CD4-positive, alpha-beta T cell treated with Interferon alpha-2 for 1 hour (primary cell): ENCODE measurements around the gene PPCDC.
A peak's percentile ranks its signal among the peaks of the same experiment; 100 is the strongest.

Source experiments
- DNase-seq, 2 donors: peaks; one replicate each; pipeline ENCODE4 v3.0.0-alpha.2; 2020 to 2022

The PPCDC gene, protein sequence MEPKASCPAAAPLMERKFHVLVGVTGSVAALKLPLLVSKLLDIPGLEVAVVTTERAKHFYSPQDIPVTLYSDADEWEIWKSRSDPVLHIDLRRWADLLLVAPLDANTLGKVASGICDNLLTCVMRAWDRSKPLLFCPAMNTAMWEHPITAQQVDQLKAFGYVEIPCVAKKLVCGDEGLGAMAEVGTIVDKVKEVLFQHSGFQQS

DNA sequence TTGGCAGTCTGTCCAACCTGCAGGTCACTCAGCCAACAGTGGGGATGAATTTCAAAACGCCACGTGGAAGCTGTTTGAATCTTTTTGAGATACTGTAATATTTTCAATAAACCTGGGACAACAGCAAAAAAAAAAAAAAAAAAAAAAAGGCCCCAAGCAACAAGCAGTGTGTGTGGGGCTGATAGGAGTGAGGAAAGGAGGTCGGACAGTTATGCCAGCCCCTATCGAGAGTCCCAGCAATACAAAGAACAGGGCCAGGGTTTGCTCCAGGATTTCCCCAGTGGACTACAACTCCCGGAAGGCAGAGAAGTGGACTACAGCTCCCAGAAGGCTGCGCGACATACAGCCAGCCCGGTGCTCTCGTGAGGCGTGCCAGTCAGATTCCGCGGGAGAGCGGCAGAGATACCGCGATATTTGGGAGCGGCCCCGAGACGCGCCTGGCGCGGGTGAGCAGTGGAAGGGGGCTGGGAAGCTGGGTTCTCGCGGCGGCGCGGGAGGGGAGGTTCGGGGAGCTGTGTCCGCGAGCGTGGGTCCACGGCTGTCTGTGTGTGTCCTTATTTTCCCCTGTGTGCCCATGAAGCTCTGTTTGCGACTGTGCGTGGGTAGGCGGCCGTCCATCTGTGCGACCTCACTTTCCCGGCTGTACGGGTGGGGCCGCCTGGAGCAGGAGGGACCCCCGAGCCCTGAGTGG is at the start of gene PPCDC:
Gene PPCDC (plus strand): TSS at position 410 of the 691 bp plus-strand sequence. CDS start 4,729 bp downstream, outside the sequence.
- DNase-seq: peak; percentile 93 to 95

- DNase-seq: no peak
Observed at GRCh38 chr15:74976159-74976558, 47.2 kb upstream of the PPCDC start.

- no peak for DNase-seq
Observed at GRCh38 chr15:74977599-74977998, 45.8 kb upstream of the PPCDC start.

DNA sequence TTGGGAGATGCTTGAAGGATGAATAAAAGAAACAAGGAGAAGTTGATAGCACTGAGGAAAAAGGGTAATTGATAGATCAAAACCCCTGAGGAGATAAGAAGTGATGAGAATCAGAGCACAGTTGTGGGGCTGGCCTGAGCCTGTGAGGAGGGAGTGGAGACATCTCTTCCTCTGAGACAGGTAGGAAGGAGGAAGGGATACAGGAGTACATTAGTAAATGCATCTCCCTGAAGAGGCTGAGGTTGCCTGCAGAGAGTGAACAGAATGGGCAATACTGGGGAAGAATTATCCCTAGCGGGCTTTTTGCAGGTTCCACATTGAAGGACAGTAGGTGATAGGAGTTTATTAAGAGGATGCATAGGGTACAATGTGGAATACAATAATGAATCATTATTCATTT is 45.3 kb upstream of the PPCDC start:
- no peak for DNase-seq

GRCh38 chr15:74978503-74978902 is 44.9 kb upstream of the PPCDC start:
- no peak for DNase-seq

DNA sequence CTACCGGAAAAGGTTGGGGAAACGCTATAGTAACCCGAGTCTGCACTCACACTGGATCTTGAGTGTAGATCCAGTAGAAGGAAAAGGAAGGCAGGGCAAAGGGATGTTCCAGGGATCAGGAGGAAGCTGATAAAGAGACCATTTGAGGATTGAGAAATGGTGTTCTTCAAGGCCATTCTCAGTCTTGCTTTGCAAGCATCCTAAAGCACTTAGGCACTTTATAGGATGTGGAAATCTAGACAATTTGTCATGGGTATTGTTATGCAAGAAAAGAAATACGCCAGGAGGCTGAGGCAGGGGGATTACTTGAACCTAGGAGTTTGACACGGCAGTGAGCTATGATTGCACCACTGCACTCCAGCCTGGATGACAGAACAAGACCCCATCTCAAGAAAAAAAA is 41.2 kb upstream of the PPCDC start:
- no peak for DNase-seq

DNA sequence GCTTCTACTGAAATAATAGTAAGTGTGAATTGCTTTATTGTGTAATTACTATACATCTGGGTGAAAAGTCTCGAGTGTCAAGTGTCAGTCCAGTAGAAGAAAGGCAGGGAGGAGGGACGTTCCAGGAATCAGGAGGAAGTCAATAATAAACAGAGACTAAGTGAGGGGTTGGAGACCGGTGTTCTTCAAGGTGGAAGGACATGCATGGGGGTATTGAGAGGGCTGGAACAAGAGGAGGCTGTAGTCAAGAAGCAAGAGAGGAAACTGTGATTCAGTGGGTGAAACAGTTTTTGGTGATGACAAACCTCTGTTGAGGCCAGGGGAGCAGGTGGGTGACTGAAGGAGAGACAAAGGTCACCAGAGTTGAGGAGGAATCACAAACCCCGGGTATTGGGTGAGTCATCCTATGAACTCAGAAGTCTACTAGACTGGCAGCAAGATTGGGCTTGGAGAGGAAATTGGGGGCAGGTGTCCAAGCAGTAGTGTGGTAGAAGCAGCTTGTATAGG is 39.6 kb upstream of the PPCDC start:
- DNase-seq: no peak

DNA sequence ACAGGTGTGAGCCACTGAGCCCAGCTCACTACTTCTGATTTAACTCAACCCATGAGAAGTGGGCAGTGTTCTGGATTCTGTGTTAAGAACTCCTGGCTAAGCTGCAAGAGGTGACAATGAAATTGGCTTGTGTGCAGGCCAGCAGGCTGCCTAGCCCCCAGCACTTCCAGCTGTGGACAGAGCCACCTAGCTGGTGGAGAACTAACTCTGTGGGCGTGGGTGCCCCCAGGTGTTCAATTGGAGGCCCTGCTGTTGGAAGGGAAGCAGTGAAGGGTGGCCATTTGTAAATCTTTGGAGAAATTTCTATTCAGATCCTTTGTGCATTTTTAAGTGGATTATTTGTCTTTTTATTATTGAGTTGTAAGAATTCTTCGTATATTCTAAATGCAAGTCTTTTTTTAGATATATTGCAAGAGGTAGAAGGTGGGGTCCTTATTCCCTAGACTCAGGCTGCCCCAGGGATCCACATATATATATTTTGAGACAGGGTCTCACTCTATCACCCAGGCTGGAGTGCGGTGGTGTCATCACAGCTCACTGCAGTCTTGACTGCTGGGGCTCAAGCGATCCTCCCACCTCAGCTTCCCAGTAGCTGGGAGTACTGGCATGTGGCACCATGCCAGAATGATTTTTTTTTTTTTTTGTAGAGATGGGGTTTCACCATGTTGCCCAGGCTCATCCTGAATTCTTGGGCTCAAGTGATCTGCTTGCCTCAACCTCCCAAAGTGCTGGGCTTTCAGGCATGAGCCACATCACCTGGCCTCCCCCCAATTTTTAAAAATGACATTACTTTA is 35.2 kb upstream of the PPCDC start:
- DNase-seq: peak in 1 of 2 donors; percentile 33

GRCh38 chr15:74989527-74989926 is 33.9 kb upstream of the PPCDC start:
- DNase-seq: no peak

DNA sequence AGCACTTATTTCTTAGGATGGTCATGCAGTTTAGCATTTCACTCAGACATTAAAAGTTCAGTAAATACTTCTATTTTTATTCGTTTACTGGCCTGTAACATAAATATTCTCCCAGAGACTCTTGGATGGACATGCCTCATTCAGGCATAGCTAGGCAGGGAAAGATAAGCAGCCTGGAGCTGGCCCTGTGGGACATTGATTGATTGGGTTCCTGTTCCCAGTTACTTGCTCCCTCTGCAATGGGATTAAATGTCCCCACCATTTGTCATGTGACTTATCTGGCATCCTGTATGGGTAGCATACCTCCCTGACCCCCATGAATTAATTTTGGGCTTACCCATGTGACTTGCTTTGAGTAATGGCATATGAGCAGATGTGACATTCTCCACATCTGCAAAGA is 30.8 kb upstream of the PPCDC start:
- no peak for DNase-seq

GRCh38 chr15:74994236-74994635 is 29.2 kb upstream of the PPCDC start:
- no peak for DNase-seq

GRCh38 chr15:74994685-74995084 is 28.7 kb upstream of the PPCDC start:
- no peak for DNase-seq

DNA sequence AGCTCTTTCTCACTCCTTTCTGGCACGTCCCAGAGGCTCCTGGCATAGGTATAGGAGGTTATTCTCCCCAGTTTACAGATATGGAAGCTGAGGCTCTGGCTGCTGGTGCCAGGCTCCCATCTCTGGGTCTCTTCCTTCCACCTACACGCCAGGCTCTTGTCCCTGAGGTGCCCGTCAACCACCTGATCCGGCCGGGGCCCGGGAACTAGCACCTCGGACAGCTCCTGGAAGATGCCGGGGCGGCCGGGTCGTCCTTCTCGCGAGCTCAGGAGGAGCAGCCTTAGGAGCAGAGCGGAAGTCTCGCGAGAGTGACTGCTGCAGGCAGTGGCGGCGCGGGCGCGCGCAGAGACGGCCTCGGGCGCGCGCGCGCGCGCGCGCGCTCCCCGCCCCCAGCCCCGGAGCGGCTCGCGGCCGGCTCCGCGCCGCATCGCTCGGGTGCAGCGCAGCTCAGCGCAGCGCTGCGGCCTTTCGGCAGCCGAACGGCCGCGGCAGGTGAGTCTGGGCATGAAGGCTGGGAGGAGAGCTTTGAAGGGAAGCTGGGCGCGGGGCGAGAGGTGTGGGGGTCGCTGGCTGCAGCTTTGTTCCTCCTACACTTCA is 28.1 kb upstream of the PPCDC start, which contains the start of gene SCAMP5:
Gene SCAMP5 (plus strand): TSS at position 382 of the 597 bp plus-strand sequence. CDS start 16,277 bp downstream, outside the sequence.
- DNase-seq: peak; percentile 90 to 94

- no peak for DNase-seq
Observed at GRCh38 chr15:74995779-74996765, 27.3 kb upstream of the PPCDC start.

DNA sequence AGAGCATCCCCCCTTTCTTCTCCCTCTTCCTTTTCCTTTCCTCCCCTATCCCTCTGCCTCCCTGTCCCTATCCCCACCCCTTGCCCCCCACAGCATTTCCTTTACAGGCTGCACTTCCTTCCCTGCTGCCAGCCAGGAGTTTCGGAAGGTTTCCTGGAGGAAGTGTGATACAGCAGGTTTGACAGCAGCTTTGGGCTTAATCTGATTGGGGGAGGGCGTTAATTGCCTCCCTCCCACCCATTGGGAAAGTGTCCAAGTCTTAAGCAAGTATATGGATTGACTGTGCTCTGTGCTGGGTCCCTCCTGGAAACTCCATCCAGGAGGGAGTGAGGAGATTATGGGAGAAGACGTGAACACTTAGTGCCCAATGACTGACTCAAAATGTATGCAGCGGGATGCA is 26.2 kb upstream of the PPCDC start:
- no peak for DNase-seq

DNA sequence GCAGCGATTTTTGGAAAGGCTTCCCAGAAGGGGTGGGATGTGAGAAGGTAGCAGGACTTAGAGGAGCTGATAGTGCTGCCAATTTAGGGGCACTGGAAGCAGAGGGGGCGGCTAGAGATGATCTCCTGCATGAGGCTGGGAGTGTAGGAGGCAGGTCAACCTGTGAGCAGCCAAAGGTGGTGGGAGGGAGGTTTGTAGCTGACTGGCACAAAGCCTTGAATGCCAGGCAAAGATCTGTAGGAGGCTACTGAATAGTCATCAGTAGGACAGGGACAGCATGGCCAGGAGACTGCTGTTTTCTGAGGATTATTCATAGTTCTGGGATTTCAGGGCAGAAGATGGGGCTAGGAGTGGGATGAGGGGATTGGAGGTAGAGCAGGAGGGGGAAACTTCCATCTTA is 25.8 kb upstream of the PPCDC start:
- no peak for DNase-seq

DNA sequence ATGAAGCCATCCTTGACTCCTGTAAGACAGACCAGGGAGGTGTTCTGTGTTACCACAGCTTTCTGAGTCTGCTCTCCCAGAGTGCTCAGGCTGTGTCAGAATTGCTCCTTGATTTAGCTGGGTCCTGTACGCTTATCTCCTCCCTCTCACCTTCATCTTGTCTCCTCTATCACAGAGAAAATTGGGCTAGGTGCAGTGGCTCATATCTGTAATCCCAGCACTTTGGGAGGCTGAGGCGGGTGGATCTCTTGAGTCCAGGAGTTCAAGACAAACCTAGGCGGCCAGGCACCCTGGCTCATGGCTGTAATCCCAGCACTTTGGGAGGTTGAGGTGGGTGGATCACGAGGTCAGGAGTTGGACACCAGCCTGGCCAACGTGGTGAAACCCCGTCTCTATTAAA is 22.1 kb upstream of the PPCDC start:
- no peak for DNase-seq

- DNase-seq: no peak
Observed at GRCh38 chr15:75002398-75002797, 21.0 kb upstream of the PPCDC start.

- no peak for DNase-seq
Observed at GRCh38 chr15:75007216-75007615, 16.2 kb upstream of the PPCDC start.

DNA sequence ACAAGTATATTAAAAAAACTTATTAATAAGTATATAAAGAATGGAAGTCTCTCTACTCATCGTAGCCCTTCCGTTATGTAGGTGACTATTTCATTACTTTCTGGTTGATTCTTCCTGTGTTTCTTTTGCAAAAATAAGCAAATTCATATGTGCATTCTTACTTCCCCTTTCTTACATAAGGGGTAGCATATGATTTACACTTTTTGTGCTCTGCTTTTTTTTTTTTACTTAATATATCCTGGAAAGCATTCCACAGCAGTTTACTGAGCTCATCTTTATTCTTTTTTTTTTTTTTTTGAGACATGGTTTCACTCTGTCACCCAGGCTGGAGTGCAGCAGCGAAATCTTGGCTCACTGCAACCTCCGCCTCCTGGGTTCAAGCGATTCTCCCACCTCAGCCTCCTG is 15.2 kb upstream of the PPCDC start:
- DNase-seq: no peak

DNA sequence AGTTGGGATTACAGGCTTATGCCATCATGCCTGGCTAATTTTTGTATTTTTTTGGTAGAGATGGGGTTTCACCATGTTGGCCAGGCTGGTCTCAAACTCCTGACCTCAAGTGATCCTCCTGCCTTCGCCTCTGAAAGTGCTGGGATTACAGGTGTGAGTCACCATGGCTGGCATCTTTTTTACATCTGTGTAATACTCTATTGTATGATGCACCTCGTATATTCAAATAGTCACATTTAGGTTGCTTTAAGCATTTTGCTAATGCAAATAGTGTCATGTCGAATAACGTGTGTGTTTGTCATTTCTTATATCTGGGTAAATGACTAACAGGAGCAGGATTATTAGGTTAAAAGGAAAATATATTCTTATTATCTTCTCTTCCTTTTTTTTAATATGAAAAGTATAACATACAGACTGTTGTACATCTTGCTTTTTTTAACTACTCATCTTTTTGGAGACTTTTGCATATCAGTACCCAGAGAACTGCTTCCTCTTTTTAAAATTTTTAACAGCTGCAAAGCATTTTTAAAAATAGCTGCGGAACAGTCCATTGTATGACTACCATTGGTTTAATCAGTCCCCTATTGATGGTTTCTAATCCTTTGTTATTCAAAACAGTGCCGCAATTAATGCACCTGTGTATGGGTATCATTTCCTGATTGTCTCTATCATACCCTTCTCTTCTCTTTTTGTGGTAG is 14.6 kb upstream of the PPCDC start:
- no peak for DNase-seq
